Measurements from ENCODE around the gene CLSTN1. TPM values are rescaled to one million over a fixed set of nuclear protein-coding genes. Genes with fewer than 3 reads are reported as not detected.

The CLSTN1 gene
- total and polyA plus RNA-seq, 2 of the 8 experiments (the other 6 are each of a cell fraction or from before 2014, with no cell fraction given): 34.2 to 97.4 TPM

- TF ChIP-seq CHD7 (IDR thresholded peaks at IDR 0.05; ENCODE audit: insufficient replicate concordance, low read length): no peak
- TF ChIP-seq KDM5A (IDR thresholded peaks at IDR 0.05; ENCODE audit: low read length): no peak
- TF ChIP-seq SP4 (IDR thresholded peaks at IDR 0.05; ENCODE audit: low read length): no peak
- no peak for TF ChIP-seq E2F6 (IDR thresholded peaks at IDR 0.05)
- TF ChIP-seq HDAC2 (IDR thresholded peaks at IDR 0.05; ENCODE audit: borderline replicate concordance in 1 of 2, low read depth in 2 of 2, low read length in 2 of 2): no peak
- no peak for TF ChIP-seq SIRT6 (IDR thresholded peaks at IDR 0.05; ENCODE audit: low read length)
- TF ChIP-seq TBP (IDR thresholded peaks at IDR 0.05; ENCODE audit: low read depth, low read length): no peak
- TF ChIP-seq PHF8 (conservative IDR thresholded peaks at IDR 0.05; ENCODE audit: low read depth, low read length): no peak
- no peak for TF ChIP-seq CBX8 (IDR thresholded peaks at IDR 0.05; ENCODE audit: borderline replicate concordance, low read depth, low read length)
These were observed 70.6 kb downstream of the CLSTN1 start (continued) for GRCh38 chr1:9753121-9753531.

All from H1 (cell line).